ENCODE results near the gene PROKR1. TPM values are rescaled to one million over a fixed set of nuclear protein-coding genes. Genes with fewer than 3 reads are reported as not detected.
"Not testable (repeated sequence)": the region's sequence is repeated elsewhere in the genome, so short reads cannot be mapped to it uniquely, and the experiment has no call there.

PROKR1 gene
- polyA plus RNA-seq, 1 donor from 2014 or later: 0.06 TPM

- H3K27ac ChIP-seq (ENCODE audit: low read length): no peak overlapping the region
- no peak for TF ChIP-seq TAF1 (IDR thresholded peaks at IDR 0.05; ENCODE audit: low read depth)
- TF ChIP-seq CTCF (IDR thresholded peaks at IDR 0.05; ENCODE audit: poor library complexity, severe bottlenecking): peak; percentile 53
- no peaks in the 10 kb centered on the region for H3K9me3 ChIP-seq (ENCODE audit: low read length)
- no peaks in the 10 kb centered on the region for H3K27me3 ChIP-seq (ENCODE audit: insufficient read depth, low read depth, low read length)
- H3K4me3 ChIP-seq (ENCODE audit: low read length): no peak overlapping the region
- H3K4me2 ChIP-seq (ENCODE audit: low read length): no peak overlapping the region
- H3K79me2 ChIP-seq (replicated peaks; ENCODE audit: insufficient read depth, low read length): no peaks in the 10 kb centered on the region
- no peaks in the 10 kb centered on the region for H3F3A ChIP-seq (ENCODE audit: insufficient read depth, low read length, poor library complexity, severe bottlenecking)
- no peaks in the 10 kb centered on the region for H4K20me1 ChIP-seq (ENCODE audit: insufficient read depth)
- no peak overlapping the region for H2AFZ ChIP-seq (ENCODE audit: low read depth, low read length)
- no peaks in the 10 kb centered on the region for H3K36me3 ChIP-seq (ENCODE audit: insufficient read depth, low read length)
- no peaks in the 10 kb centered on the region for H3K9me2 ChIP-seq (ENCODE audit: insufficient read depth, low read length)
- no peak overlapping the region for H3K9ac ChIP-seq (ENCODE audit: low read length)
Measured at GRCh38 chr2:68594674-68595492, 48.5 kb upstream of the PROKR1 start.

GRCh38 chr2:68595493-68595785 is 47.9 kb upstream of the PROKR1 start:
- H3K27ac ChIP-seq (ENCODE audit: low read length): not testable (repeated sequence)

GRCh38 chr2:68600495-68600894 is 42.9 kb upstream of the PROKR1 start:
- not testable (repeated sequence) for H3K4me2 ChIP-seq (ENCODE audit: low read length); H3K9me2 ChIP-seq (ENCODE audit: insufficient read depth, low read length); H4K20me1 ChIP-seq (ENCODE audit: insufficient read depth); H3F3A ChIP-seq (ENCODE audit: insufficient read depth, low read length, poor library complexity, severe bottlenecking); H3K4me3 ChIP-seq (ENCODE audit: low read length); H3K9me3 ChIP-seq (ENCODE audit: low read length); H3K9ac ChIP-seq (ENCODE audit: low read length); H3K27ac ChIP-seq (ENCODE audit: low read length); H3K36me3 ChIP-seq (ENCODE audit: insufficient read depth, low read length); H3K79me2 ChIP-seq (replicated peaks; ENCODE audit: insufficient read depth, low read length); H3K27me3 ChIP-seq (ENCODE audit: insufficient read depth, low read depth, low read length); H2AFZ ChIP-seq (ENCODE audit: low read depth, low read length)

More at GRCh38 chr2:68595493-68595785, 47.9 kb upstream of the PROKR1 start:
- not testable (repeated sequence) for H3F3A ChIP-seq (ENCODE audit: insufficient read depth, low read length, poor library complexity, severe bottlenecking); H4K20me1 ChIP-seq (ENCODE audit: insufficient read depth); H3K9ac ChIP-seq (ENCODE audit: low read length); H2AFZ ChIP-seq (ENCODE audit: low read depth, low read length); H3K9me3 ChIP-seq (ENCODE audit: low read length); H3K79me2 ChIP-seq (replicated peaks; ENCODE audit: insufficient read depth, low read length); H3K27me3 ChIP-seq (ENCODE audit: insufficient read depth, low read depth, low read length); H3K4me3 ChIP-seq (ENCODE audit: low read length); H3K36me3 ChIP-seq (ENCODE audit: insufficient read depth, low read length); H3K9me2 ChIP-seq (ENCODE audit: insufficient read depth, low read length); H3K4me2 ChIP-seq (ENCODE audit: low read length)

- Histone ChIP-seq H3K79me2 (replicated peaks; ENCODE audit: insufficient read depth, low read length) (no peaks in the 10 kb centered on the region), H2AFZ (ENCODE audit: low read depth, low read length) (no peak overlapping the region), H3K9me3 (ENCODE audit: low read length) (peaks cover 4% of the 10 kb centered on the region), H3K27ac (ENCODE audit: low read length) (no peak overlapping the region), H4K20me1 (ENCODE audit: insufficient read depth) (no peaks in the 10 kb centered on the region), H3K4me3 (ENCODE audit: low read length) (no peak overlapping the region), H3K27me3 (ENCODE audit: insufficient read depth, low read depth, low read length) (no peaks in the 10 kb centered on the region), H3K9me2 (ENCODE audit: insufficient read depth, low read length) (no peaks in the 10 kb centered on the region), H3K36me3 (ENCODE audit: insufficient read depth, low read length) (no peaks in the 10 kb centered on the region), H3F3A (ENCODE audit: insufficient read depth, low read length, poor library complexity, severe bottlenecking) (no peaks in the 10 kb centered on the region), H3K4me2 (ENCODE audit: low read length) (no peak overlapping the region), H3K9ac (ENCODE audit: low read length) (no peak overlapping the region)
- TF ChIP-seq RAD21 (conservative IDR thresholded peaks at IDR 0.05) (no peak), CTCF (IDR thresholded peaks at IDR 0.05; ENCODE audit: poor library complexity, severe bottlenecking) (no peak), TAF1 (IDR thresholded peaks at IDR 0.05; ENCODE audit: low read depth) (no peak), POLR2AphosphoS5 (IDR thresholded peaks at IDR 0.05) (no peak), EZH2 (IDR thresholded peaks at IDR 0.05; ENCODE audit: borderline replicate concordance, insufficient read depth, low read length, poor library complexity, severe bottlenecking) (no peak), MXI1 (conservative IDR thresholded peaks at IDR 0.05; ENCODE audit: poor library complexity, severe bottlenecking) (no peak), EP300 (conservative IDR thresholded peaks at IDR 0.05; ENCODE audit: poor library complexity, severe bottlenecking) (no peak), REST (IDR thresholded peaks at IDR 0.05; ENCODE audit: borderline replicate concordance) (no peak), SMC3 (conservative IDR thresholded peaks at IDR 0.05; ENCODE audit: poor library complexity) (no peak)
Measured at GRCh38 chr2:68603059-68603458, 40.3 kb upstream of the PROKR1 start.

Measured in neural cell (in vitro differentiated cells).